ENCODE measurements around the gene PEX14. TPM values are rescaled to one million over a fixed set of nuclear protein-coding genes. Genes with fewer than 3 reads are reported as not detected.
A peak's percentile ranks its signal among the peaks of the same experiment; 100 is the strongest.

PEX14 gene
- total RNA-seq, 1 donor = 17.3 TPM

DNA sequence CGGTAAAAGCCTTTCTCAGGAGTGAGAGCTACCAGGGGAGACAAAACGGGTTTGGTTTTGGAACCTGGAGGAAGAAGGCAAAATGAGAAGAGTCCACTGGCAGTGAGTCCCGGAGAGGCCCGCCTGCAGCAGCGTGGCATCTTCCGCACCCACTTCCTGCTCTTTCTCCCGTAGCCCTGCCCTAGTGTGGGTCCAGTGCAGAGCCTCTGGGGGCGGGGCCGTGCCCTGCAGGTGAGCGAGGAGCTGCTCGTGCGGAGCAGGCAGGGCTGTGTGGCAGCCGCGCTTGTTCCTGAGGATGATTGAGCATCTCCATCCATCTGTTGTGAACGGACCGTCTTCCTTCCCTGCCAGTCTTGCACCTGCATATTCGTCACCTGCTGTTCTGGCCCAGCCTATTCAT, 66.5 kb downstream of the PEX14 start:
- TF ChIP-seq, protein P1, sequence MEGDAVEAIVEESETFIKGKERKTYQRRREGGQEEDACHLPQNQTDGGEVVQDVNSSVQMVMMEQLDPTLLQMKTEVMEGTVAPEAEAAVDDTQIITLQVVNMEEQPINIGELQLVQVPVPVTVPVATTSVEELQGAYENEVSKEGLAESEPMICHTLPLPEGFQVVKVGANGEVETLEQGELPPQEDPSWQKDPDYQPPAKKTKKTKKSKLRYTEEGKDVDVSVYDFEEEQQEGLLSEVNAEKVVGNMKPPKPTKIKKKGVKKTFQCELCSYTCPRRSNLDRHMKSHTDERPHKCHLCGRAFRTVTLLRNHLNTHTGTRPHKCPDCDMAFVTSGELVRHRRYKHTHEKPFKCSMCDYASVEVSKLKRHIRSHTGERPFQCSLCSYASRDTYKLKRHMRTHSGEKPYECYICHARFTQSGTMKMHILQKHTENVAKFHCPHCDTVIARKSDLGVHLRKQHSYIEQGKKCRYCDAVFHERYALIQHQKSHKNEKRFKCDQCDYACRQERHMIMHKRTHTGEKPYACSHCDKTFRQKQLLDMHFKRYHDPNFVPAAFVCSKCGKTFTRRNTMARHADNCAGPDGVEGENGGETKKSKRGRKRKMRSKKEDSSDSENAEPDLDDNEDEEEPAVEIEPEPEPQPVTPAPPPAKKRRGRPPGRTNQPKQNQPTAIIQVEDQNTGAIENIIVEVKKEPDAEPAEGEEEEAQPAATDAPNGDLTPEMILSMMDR (IDR thresholded peaks at IDR 0.05; ENCODE audit: insufficient read depth, low read depth, low read length) = no peak
- no peak for DNase-seq (ENCODE audit: low read depth)
- no peak overlapping the region for H3K4me3 ChIP-seq (ENCODE audit: low read depth, low read length)

DNA sequence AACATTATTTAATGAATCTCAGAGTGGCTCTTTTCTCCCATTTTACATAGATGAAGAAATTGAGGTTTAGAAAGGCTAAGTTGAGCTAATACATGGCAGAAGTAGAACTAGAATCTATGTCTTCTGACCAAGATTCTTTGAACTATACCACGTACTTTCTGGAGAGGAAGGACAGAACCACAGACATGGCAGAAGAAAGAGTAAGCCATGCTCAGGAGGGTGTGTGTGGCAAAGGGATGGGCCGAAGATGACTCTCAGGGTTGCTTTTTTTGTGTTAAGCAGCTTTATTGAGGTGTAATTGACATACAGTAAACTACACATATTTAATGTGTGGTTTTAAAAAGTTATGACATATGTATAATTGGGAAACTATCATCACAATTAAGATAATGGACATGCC, 69.5 kb downstream of the PEX14 start:
- no peak overlapping the region for H3K4me3 ChIP-seq (ENCODE audit: low read depth, low read length)
- DNase-seq (ENCODE audit: low read depth) = no peak
- TF ChIP-seq, protein P1 (IDR thresholded peaks at IDR 0.05; ENCODE audit: insufficient read depth, low read depth, low read length) = no peak

DNA sequence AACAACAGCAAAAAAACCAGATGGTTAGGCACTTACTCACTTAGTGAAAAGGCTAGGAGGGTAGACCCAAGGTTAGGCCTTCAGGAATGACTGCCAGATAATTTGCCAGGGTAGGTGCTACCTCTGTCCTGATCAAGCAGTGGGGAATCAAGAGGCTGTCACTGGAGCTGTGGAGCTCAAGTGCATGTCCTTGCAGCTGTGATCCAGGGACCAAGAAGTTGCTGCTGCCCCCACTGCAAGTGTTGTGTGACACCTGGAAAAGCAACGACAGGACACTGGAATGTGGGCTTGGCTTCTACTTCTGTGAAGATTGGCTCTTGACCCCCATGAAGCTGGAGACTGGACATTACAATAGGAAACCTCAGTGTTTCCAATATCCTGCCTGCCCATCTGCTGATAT, 72.1 kb downstream of the PEX14 start:
- TF ChIP-seq, protein P1 (IDR thresholded peaks at IDR 0.05; ENCODE audit: insufficient read depth, low read depth, low read length) = no peak
- DNase-seq (ENCODE audit: low read depth) = no peak
- no peak overlapping the region for H3K4me3 ChIP-seq (ENCODE audit: low read depth, low read length)

DNA sequence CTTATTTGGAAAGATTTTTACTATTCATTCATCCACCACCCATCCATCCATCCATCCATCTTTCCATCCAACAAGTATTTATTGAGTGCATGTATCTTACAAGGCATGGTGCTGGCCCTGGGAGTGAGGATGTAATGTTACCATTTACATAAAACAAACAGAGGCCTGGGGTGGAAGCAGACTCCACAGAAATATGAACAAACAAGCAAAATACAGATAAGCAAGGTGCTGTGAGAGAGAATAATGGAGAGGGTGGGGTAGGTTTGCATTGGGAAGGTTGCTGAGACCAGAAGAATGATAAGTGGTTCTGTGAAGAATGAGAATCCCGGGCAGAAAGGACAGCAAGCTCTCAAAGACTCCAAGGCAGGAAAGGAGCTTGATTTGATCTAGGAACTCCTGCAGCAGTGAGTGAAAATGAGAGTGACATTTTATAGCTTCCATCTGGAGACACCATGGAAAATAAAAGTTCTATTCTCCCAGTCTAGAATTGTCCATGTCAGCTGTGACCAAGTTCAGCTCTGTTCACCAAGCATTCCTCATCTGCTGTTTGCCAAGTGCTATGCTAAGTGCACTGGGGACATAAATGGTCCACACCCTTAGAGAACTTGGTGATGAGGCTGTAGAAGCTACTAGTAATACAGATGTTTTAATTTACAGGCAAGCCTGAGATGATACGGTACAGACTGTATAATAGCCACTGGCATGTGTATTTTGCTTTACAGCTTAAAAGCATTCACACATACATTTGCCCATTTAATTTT, 75.3 kb downstream of the PEX14 start:
- no peak overlapping the region for H3K4me3 ChIP-seq (ENCODE audit: low read depth, low read length)
- TF ChIP-seq, protein P1 (IDR thresholded peaks at IDR 0.05; ENCODE audit: insufficient read depth, low read depth, low read length) = no peak
- peak; percentile 21 for DNase-seq (ENCODE audit: low read depth)

DNA sequence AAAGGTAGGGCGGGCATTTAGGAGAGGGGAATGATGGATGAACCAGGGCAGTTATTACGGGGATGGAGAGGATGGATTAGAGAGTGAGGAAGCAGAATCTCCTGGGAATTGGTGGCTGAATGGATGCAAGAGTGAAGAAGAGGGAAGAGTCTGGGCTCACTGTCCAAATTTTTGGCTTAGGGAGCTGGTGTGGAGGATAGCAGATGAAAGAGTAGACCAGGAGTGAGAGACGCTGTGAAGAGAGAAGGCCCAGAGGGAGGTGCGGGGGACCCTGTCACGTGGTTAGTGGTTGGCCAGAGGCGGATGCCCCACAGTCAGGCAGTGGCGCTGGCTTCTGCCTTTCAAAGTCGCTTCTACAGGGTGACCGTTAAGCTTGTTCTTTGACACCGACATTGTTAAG, 78.4 kb downstream of the PEX14 start:
- TF ChIP-seq, protein P1 (IDR thresholded peaks at IDR 0.05; ENCODE audit: insufficient read depth, low read depth, low read length) = no peak
- no peak overlapping the region for H3K4me3 ChIP-seq (ENCODE audit: low read depth, low read length)
- no peak for DNase-seq (ENCODE audit: low read depth)

DNA sequence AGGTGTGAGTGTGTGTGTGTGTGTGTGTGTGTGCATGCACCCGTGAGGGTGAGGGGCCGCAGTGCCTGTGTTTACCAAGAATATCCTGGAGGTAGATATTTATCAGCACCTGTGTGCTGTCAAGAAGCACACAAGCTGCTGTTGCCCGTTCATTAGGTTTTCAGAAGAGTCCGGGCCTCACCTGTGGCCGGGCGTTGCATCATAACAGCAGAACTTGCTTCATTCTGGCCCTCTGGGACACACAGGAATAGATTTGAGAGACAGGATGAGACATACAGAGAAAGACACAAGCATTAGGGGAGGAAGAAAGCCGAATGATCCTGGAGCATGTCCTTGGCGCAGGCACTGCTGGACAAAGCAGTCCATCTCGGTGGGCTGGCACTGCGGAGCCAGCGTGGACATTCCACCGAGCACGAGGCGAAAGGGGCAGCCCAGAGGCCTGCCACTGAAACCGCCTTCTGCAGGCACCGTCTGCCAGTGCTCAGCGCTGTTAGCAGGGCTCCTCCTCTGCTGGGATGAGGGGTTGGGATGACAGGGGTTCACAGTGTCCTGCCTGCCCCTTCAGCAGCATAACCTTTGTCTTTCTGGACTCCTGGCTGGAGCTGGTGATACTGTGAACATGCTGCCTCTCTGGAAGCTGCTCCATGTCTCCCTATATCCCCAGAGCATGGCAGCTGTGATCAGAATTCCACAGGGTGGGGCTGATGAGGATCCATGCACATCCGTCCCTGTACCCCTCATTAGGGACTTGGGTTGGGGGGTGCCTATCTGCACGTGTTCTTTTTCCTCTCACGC, 81.1 kb downstream of the PEX14 start:
- TF ChIP-seq, protein P1 (IDR thresholded peaks at IDR 0.05; ENCODE audit: insufficient read depth, low read depth, low read length) = no peak
- DNase-seq (ENCODE audit: low read depth) = no peak
- H3K4me3 ChIP-seq (ENCODE audit: low read depth, low read length) = no peak overlapping the region

Data from fibroblast of villous mesenchyme (primary cell).